HL-60/S4 (cell line): ENCODE results near the gene ORAI3.

Experiments
- in situ Hi-C: fragments of 300-500 bp; cut with MboI; formaldehyde crosslinking; loops from 2 replicates; pipeline ENCODE4 v1.14.3; 2022; ENCODE audit warnings: low sequenced_read_pairs

The ORAI3 gene

DNA sequence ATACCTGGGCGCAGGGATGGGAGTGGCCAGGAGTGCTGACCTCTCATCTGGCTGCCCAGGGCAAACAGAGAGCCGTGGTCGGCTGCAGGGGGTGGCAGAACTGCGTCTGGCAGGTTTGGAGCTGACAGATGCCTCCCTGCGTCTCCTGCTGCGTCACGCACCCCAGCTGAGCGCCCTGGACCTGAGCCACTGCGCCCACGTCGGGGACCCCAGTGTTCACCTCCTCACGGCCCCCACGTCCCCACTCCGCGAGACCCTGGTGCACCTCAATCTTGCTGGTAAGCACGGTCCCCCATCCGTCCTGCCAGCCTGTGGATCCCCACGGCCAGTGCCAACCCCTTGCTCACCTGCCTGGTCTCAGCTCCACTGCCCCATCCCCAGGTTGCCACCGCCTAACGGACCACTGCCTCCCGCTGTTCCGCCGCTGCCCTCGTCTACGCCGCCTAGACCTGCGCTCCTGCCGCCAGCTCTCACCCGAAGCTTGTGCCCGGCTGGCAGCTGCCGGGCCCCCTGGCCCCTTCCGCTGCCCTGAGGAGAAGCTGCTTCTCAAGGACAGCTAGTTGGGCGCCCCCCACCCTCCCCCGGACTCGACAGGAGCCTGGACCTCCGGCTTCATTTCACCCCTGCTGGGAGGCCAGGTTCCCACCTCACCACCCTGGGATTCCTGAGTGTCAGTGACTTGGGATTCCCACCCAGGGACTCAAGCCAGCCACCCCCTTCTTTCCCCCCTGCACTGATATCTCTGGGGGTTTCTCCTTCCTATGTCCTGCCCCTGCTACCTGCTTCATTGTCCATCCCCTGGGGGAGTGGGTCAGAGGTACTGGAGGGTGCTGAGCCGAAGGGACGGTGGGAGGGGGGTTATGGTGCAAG, 2.0 kb upstream of the ORAI3 start:
- in situ Hi-C loops: no loop called here

- in situ Hi-C loops: no loop called here
Observed at GRCh38 chr16:30947541-30947858, 1.4 kb upstream of the ORAI3 start.

DNA sequence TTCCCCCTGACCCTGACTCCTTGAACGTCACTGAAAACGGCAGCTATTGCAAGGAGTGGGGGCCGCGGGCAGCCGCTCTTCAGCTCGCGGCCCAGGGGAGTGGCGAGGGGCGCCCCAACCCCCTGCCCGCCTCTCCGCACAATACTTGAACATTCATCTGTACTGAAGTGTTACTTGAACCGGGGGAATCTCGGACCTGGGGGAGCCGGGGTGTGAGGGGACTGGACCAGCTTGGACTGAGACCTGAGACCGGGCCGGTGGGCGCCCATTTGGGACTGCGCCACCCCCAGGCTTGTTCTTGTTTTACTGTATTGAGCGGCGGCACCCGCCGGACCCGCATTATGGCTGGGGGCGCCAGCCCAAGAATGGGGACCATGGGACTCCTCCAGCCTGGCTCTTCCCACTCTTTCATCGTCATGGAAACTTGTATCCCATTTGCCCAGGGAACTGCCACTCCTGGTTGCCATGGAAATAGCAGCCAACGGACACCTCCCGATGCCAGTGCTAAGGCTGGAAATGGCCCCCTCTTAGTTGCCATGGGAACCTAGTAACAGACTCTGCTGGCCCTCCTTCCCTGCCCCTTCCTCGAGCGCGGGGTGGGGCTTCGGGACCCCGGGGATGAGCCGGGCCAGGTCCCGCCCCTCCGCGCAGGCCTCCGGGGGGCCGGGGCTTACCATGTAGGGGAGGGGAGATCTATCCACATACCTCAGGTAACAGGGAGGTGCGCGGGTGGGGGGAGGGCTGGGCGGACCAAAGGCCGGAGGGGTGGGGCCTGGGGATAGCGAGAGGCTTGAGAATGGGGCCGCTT, 805 bp upstream of the ORAI3 start:
- in situ Hi-C loops: no loop called here

GRCh38 chr16:30949650-30950515, 1.0 kb downstream of the ORAI3 start:
- in situ Hi-C loops: loop anchor here (10.0 to 25.0 kb wide), 2 partner anchors 487 to 925 kb away; partner anchors contain the start of genes COX6A2, ZNF267 and ZNF843

DNA sequence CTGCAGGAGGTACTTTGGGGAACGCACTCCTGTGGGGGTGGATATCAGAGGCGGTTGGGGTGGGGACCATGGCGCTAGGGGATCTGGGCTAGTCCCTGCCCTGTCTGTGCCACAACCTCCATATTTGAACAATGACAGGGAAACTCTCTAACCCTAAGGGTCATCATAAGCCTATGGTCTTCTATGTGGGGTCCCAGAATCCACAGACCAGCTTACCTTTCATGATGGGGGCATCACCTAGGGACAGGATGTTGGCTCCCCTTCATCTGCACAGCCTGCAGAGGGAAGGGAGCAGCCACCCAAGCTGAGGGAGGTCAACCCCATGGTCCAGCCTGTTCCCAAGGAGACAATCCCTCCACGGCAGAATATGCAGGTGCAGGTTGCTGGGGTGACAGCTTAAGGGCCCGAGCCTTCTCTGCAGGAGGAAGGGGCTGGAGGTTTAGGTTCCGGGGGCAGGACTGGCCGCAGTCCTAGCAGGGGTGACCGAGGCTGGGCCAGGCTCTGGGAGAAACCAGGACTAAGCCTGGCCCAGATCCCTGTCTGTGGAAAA, 1.7 kb downstream of the ORAI3 start:
- in situ Hi-C loops: loop anchor here (10.0 to 25.0 kb wide), 2 partner anchors 487 to 924 kb away; partner anchors contain the start of genes COX6A2, ZNF267 and ZNF843

DNA sequence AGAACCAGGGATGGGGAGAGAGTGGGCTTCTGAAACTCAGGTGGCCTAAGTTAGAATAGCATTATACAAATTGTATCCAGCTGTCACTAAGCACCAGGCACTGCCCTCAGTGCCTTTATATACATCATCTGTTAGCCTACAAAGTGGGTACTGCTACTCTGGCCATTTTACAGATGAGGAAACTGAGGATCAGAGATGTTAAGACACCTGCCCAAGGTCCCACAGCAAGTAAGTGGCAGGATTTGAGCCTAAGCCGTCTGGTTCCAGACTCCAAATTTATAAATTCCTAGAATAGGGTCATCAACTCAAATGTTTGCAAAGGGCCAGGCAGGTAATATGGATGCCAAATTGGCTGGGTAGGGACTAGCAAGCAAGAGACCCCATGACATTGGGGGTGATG, 2.3 kb downstream of the ORAI3 start:
- in situ Hi-C loops: loop anchor here (10.0 to 25.0 kb wide), 2 partner anchors 486 to 924 kb away; partner anchors contain the start of genes COX6A2, ZNF267 and ZNF843

GRCh38 chr16:30951750-30952149, 2.9 kb downstream of the ORAI3 start:
- in situ Hi-C loops: loop anchor here (10.0 to 25.0 kb wide), 2 partner anchors 486 to 923 kb away; partner anchors contain the start of genes COX6A2, ZNF267 and ZNF843

DNA sequence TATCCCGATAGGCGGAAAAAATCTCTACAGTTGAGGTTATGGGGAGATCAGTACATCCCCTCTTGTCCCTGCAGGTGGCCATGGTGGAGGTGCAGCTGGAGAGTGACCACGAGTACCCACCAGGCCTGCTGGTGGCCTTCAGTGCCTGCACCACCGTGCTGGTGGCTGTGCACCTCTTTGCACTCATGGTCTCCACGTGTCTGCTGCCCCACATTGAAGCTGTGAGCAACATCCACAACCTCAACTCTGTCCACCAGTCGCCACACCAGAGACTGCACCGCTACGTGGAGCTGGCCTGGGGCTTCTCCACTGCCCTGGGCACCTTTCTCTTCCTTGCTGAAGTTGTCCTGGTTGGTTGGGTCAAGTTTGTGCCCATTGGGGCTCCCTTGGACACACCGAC, 4.2 kb downstream of the ORAI3 start:
- in situ Hi-C loops: loop anchor here (10.0 to 25.0 kb wide), 2 partner anchors 484 to 922 kb away; partner anchors contain the start of genes COX6A2, ZNF267 and ZNF843

- in situ Hi-C loops: loop anchor here (10.0 to 25.0 kb wide), 2 partner anchors 484 to 921 kb away; partner anchors contain the start of genes COX6A2, ZNF267 and ZNF843
Observed at GRCh38 chr16:30953511-30954124, 4.8 kb downstream of the ORAI3 start.

DNA sequence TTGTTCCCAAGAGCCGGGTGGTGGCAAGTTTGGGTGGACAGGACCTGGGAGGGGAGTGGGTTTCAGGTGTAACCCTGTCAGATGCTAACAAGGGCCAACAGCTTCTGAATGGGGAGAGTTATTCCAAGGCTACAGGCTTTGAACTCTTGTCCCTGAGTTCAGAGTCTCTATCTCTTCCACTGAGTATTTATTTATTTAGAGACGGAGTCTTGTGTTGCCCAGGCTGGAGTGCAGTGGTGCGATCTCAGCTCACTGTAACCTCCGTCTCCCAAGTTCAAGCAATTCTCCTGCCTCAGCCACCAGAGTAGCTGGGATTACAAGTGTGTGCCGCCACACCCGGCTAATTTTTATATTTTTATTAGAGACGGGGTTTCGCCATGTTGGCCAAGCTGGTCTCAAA, 6.1 kb downstream of the ORAI3 start:
- in situ Hi-C loops: loop anchor here (10.0 to 25.0 kb wide), 2 partner anchors 482 to 920 kb away; partner anchors contain the start of genes COX6A2, ZNF267 and ZNF843

GRCh38 chr16:30956601-30957455, 8.0 kb downstream of the ORAI3 start:
- in situ Hi-C loops: loop anchor here (10.0 to 25.0 kb wide), 2 partner anchors 480 to 918 kb away; partner anchors contain the start of genes COX6A2, ZNF267 and ZNF843

GRCh38 chr16:30957456-30958174, 8.7 kb downstream of the ORAI3 start, which contains the start of gene SETD1A:
Gene SETD1A, plus strand, starts transcription at chr16:30957754. Its CDS starts 978 bp downstream, at chr16:30958732.
- in situ Hi-C loops: loop anchor here (10.0 to 25.0 kb wide), 2 partner anchors 480 to 917 kb away; partner anchors contain the start of genes COX6A2, ZNF267 and ZNF843

GRCh38 chr16:30958175-30959079, 9.6 kb downstream of the ORAI3 start:
- in situ Hi-C loops: loop anchor here (10.0 to 25.0 kb wide), 2 partner anchors 479 to 916 kb away; partner anchors contain the start of genes COX6A2, ZNF267 and ZNF843

GRCh38 chr16:30961384-30961783, 12.5 kb downstream of the ORAI3 start:
- in situ Hi-C loops: loop anchor here (25.0 kb wide), 1 partner anchor 476 kb away; the partner anchor contains the start of genes COX6A2 and ZNF843

GRCh38 chr16:30963925-30964511, 15.2 kb downstream of the ORAI3 start:
- in situ Hi-C loops: loop anchor here (25.0 kb wide), 1 partner anchor 473 kb away; the partner anchor contains the start of genes COX6A2 and ZNF843
